Measurements from ENCODE around the gene WFS1. TPM values are rescaled to one million over a fixed set of nuclear protein-coding genes. Genes with fewer than 3 reads are reported as not detected.

WFS1 gene
- total and polyA plus RNA-seq, 9 of the 15 experiments (the other 6 are each of a cell fraction or from before 2014, with no cell fraction given): 0.01 to 0.29 (median 0.03) TPM; not detected in 5

DNA sequence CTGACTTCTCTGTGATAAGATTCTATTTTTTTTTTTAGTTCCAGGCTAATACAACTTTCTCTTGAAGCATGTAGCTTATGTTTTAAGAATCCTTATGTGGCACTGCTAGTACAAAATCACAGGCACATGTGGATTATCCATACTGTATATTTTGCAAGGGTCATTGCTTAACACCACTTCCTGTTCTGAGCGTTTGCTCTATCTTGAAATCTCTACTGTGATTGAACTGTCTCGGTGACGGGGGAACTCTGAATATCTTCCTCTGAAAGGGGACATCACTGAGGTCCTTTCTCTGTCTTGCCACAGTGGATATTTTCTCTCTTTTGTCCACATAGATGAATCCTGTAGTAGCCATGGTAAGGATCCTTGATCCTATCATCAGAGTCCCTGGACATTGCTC, 2.1 kb upstream of the WFS1 start:
- intact Hi-C loops (cut with micrococcal nuclease) (no loop called here), in situ Hi-C loops (cut with MboI) (no loop called here)
- Histone ChIP-seq H3K9ac (ENCODE audit: insufficient read depth in 1 of 2, low read depth in 2 of 2, low read length in 2 of 2) (no peak overlapping the region), H3K4me3 (no peak overlapping the region), H3K27me3 (ENCODE audit: control insufficient read depth in 2 of 2, insufficient read depth in 2 of 2, low read length in 2 of 2) (peaks cover 0 to 16% of the 10 kb centered on the region in 2 experiments; a peak in 2 of 5 replicates), H3K9me3 (replicated peaks; ENCODE audit: control insufficient read depth, insufficient read depth, low read depth, low read length) (no peaks in the 10 kb centered on the region), H4K20me1 (replicated peaks; ENCODE audit: control insufficient read depth, insufficient read depth, low read length) (no peaks in the 10 kb centered on the region; the same call in 1 of the 2 replicates), H3K27ac (ENCODE audit: extremely low read depth, low read depth, low read length) (no peak overlapping the region), H3K4me1 (replicated peaks in 1 of 2; ENCODE audit: control insufficient read depth in 2 of 2, insufficient read depth in 2 of 2, low read length in 2 of 2) (peaks cover 0 to 16% of the 10 kb centered on the region in 2 experiments; a peak in 2 of 5 replicates), H3K4me2 (ENCODE audit: insufficient read depth, low read length) (no peak overlapping the region), H3K9me1 (ENCODE audit: control insufficient read depth, insufficient read depth, low read length) (peaks cover 4% of the 10 kb centered on the region), H2AFZ (ENCODE audit: low read depth, low read length) (no peak overlapping the region), H3K79me2 (ENCODE audit: control insufficient read depth, insufficient read depth, low read length) (no peaks in the 10 kb centered on the region), H3K36me3 (ENCODE audit: control insufficient read depth, insufficient read depth, low read length) (no peaks in the 10 kb centered on the region)
- ChIA-PET CTCF (ENCODE audit: low intra/inter-chr PET ratio) (no interaction called here), POLR2A (no interaction called here)
- FAIRE-seq: no peak
- ATAC-seq: no peak
- 0% methylated on average over 3 of the region's 3 CpGs for WGBS (ENCODE audit: insufficient coverage, low coverage, missing lambda C conversion rate)
- no peak for DNase-seq (ENCODE audit: extremely low read depth in 1 of 4, low spot score in 3 of 4)
- TF ChIP-seq CEBPG (CRISPR knock-in tag; IDR thresholded peaks at IDR 0.05) (no peak), CEBPG (tag; conservative IDR thresholded peaks at IDR 0.05 in 1 of 2, IDR thresholded peaks at IDR 0.05 in 1 of 2) (peak in 1 of 2 experiments; percentile 53; a peak in 2 of 4 replicates), HNRNPLL (IDR thresholded peaks at IDR 0.05; ENCODE audit: low read depth, low read length, poor library complexity, severe bottlenecking) (no peak)
- no TSS peak for BruUV-seq (replicated peaks)

All from K562 (cell line).